A549 (cell line): ENCODE results near the gene KLHL22. TPM values are rescaled to one million over a fixed set of nuclear protein-coding genes. Genes with fewer than 3 reads are reported as not detected.

Experiments used
- ATAC-seq, 2 experiments: fragments of 200-7000 bp in 1 of 2; fragments of >200 bp in 1 of 2; cut with Nextera tagmentation in 1 of 2; cut with Tn5 transposase in 1 of 2; 3 replicates each; pipeline versions ENCODE4 v1.8.0 to v1.9.1; 2018 to 2020; ENCODE audit warnings: mild to moderate bottlenecking in 1 of 2, moderate library complexity in 1 of 2
- CTCF ChIA-PET: fragments of 300-600 bp; sonication (Branson Sonifier 250); formaldehyde crosslinking; extraction: SDS; loops from one replicate; lab custom pipeline; 2021; ENCODE audit warnings: antibody characterized with exemption, inconsistent platforms; lab: Yijun Ruan, JAX
- POLR2A ChIA-PET: fragments of 350-600 bp; formaldehyde crosslinking; extraction: SDS; loops from one replicate; lab custom pipeline; 2021; ENCODE audit warnings: antibody characterized with exemption, inconsistent platforms; lab: Yijun Ruan, JAX
- DNase-seq, 2 experiments: peaks; one replicate each; pipeline versions ENCODE4 v3.0.0 to v3.0.0-alpha.2; 2011 to 2016; ENCODE audit warnings: low read depth in 1 of 2, low spot score in 1 of 2
- FAIRE-seq: peaks from 2 replicates; lab custom pipeline; 2011; peaks lifted over from hg19 to GRCh38; lab: Jason Lieb, UNC
- H3K27ac ChIP-seq, 2 experiments: fragments of >200 bp; sonication (Bioruptor Twin); formaldehyde crosslinking; 3 replicates each; pipeline ENCODE4 v1.5.1; 2016 to 2017
- H3K4me1 ChIP-seq: fragments of >200 bp; sonication (Bioruptor Twin); formaldehyde crosslinking; 3 replicates; pipeline ENCODE4 v1.6.1; 2016
- H3K4me2 ChIP-seq: fragments of >200 bp; sonication (Bioruptor Twin); formaldehyde crosslinking; 3 replicates; pipeline ENCODE4 v1.6.1; 2016
- H3K4me3 ChIP-seq: fragments of >200 bp; sonication (Bioruptor Twin); formaldehyde crosslinking; 3 replicates; pipeline ENCODE4 v1.5.1; 2016
- H3K9me3 ChIP-seq: fragments of >200 bp; sonication (Bioruptor Twin); formaldehyde crosslinking; 3 replicates; pipeline ENCODE4 v1.6.1; 2016
- ATOH8 ChIP-seq: fragments of 250-450 bp; sonication (Bioruptor Pico); IDR thresholded peaks from 2 replicates; pipeline ENCODE4 v1.5.0; 2020; ENCODE audit warnings: low read depth, mild to moderate bottlenecking, moderate library complexity
- BCL3 ChIP-seq: fragments of >200 bp; sonication (Bioruptor Twin); formaldehyde crosslinking; IDR thresholded peaks from 3 replicates; pipeline ENCODE4 v1.6.1; 2016
- CBX2 ChIP-seq: fragments of 200-600 bp; sonication (generic); IDR thresholded peaks from 2 replicates; pipeline ENCODE4 v1.6.1; 2016; ENCODE audit warnings: low read depth, mild to moderate bottlenecking, borderline replicate concordance
- CEBPB ChIP-seq, 2 experiments: fragments of >200 bp in 1 of 2; sonication (Bioruptor Twin) in 1 of 2; formaldehyde crosslinking in 1 of 2; IDR thresholded peaks; 2 replicates each; pipeline ENCODE4 v1.6.1; 2012 to 2016
- EHMT2 ChIP-seq: fragments of 200-600 bp; sonication (generic); IDR thresholded peaks from 2 replicates; pipeline ENCODE4 v1.6.1; 2016; ENCODE audit warnings: antibody characterized with exemption, low read depth, mild to moderate bottlenecking, moderate library complexity
- FOXS1 ChIP-seq: fragments of 250-450 bp; sonication (Bioruptor Pico); IDR thresholded peaks from 2 replicates; pipeline ENCODE4 v1.5.0; 2020; ENCODE audit warnings: mild to moderate bottlenecking, moderate library complexity
- GATA3 ChIP-seq: IDR thresholded peaks from 2 replicates; pipeline ENCODE4 v1.6.1; 2012; ENCODE audit warnings: borderline replicate concordance
- HDAC2 ChIP-seq: fragments of 200-600 bp; sonication (generic); IDR thresholded peaks from 2 replicates; pipeline ENCODE4 v1.6.1; 2016
- HES2 ChIP-seq: fragments of >200 bp; sonication (Bioruptor Twin); formaldehyde crosslinking; IDR thresholded peaks from 2 replicates; pipeline ENCODE4 v1.6.1; 2016
- HMGXB4 ChIP-seq: fragments of 250-450 bp; sonication (Bioruptor Pico); IDR thresholded peaks from 2 replicates; pipeline ENCODE4 v1.5.0; 2021; ENCODE audit warnings: mild to moderate bottlenecking, moderate library complexity, borderline replicate concordance
- HOXB5 ChIP-seq: fragments of 250-450 bp; sonication (Bioruptor Pico); IDR thresholded peaks from 2 replicates; pipeline ENCODE4 v1.5.0; 2020; ENCODE audit warnings: mild to moderate bottlenecking, moderate library complexity
- JUN ChIP-seq, 2 experiments: fragments of >200 bp; sonication (Bioruptor Twin); formaldehyde crosslinking; IDR thresholded peaks; 2 replicates in 1 of 2; 3 replicates in 1 of 2; pipeline ENCODE4 v1.6.1; 2016 to 2017
- KDM5A ChIP-seq: fragments of 200-600 bp; sonication (generic); IDR thresholded peaks from 2 replicates; pipeline ENCODE4 v1.6.1; 2016; ENCODE audit warnings: antibody characterized with exemption, mild to moderate bottlenecking
- MAFK ChIP-seq: fragments of 450-650 bp; IDR thresholded peaks from 2 replicates; pipeline ENCODE4 v1.6.1; 2014; ENCODE audit not compliant: partially characterized antibody
- MYC ChIP-seq: IDR thresholded peaks from 2 replicates; pipeline ENCODE4 v1.6.1; 2012; ENCODE audit warnings: mild to moderate bottlenecking, inconsistent platforms, low read length, improper control_type of control experiment, borderline replicate concordance
- NPAS2 ChIP-seq: fragments of 250-450 bp; sonication (Bioruptor Pico); IDR thresholded peaks from 2 replicates; pipeline ENCODE4 v1.8.0; 2022; ENCODE audit warnings: mild to moderate bottlenecking, moderate library complexity, borderline replicate concordance
- POLR2AphosphoS2 ChIP-seq: conservative IDR thresholded peaks from 2 replicates; pipeline ENCODE4 v1.6.1; 2012; ENCODE audit warnings: low read length, improper control_type of control experiment, inconsistent platforms
- RAD21 ChIP-seq, 2 experiments: fragments of >200 bp in 1 of 2; sonication (Bioruptor Twin) in 1 of 2; formaldehyde crosslinking in 1 of 2; IDR thresholded peaks in 1 of 2; conservative IDR thresholded peaks in 1 of 2; 2 replicates in 1 of 2; 3 replicates in 1 of 2; pipeline ENCODE4 v1.6.1; 2012 to 2018; ENCODE audit warnings: inconsistent platforms in 1 of 2
- RARB ChIP-seq: fragments of 250-450 bp; sonication (Bioruptor Pico); IDR thresholded peaks from 2 replicates; pipeline ENCODE4 v1.8.0; 2021; ENCODE audit warnings: mild to moderate bottlenecking, moderate library complexity
- RFX5 ChIP-seq: fragments of 450-650 bp; IDR thresholded peaks from 2 replicates; pipeline ENCODE4 v1.7.1; 2014; ENCODE audit warnings: antibody characterized with exemption, mild to moderate bottlenecking, moderate library complexity
- SREBF2 ChIP-seq: fragments of 450-650 bp; IDR thresholded peaks from 2 replicates; pipeline ENCODE4 v1.6.1; 2014; ENCODE audit warnings: mild to moderate bottlenecking, moderate library complexity
- USF2 ChIP-seq: fragments of 450-650 bp; IDR thresholded peaks from 2 replicates; pipeline ENCODE4 v1.6.1; 2014; ENCODE audit warnings: antibody characterized with exemption
- ZNF302 ChIP-seq: fragments of 250-450 bp; sonication (Bioruptor Pico); IDR thresholded peaks from 2 replicates; pipeline ENCODE4 v1.9.0; 2021; ENCODE audit warnings: inconsistent platforms, mild to moderate bottlenecking, moderate library complexity
- ZSCAN20 ChIP-seq: fragments of 250-450 bp; sonication (Bioruptor Pico); IDR thresholded peaks from 2 replicates; pipeline ENCODE4 v1.8.0; 2022; ENCODE audit warnings: mild to moderate bottlenecking, moderate library complexity
- WGBS: methylation state at CpG from one replicate; pipeline ENCODE4 v1.1.6; 2017; ENCODE audit errors: missing lambda C conversion rate; 5-methylcytosine and 5-hydroxymethylcytosine counted together
- polyA plus RNA-seq, 4 experiments: library from polyadenylated mRNA; depleted of rRNA in 3 of 4; stranded (reverse); fragments of >200 nt; fragmentation: RNase III in 1 of 4; extraction: RNeasy Plus Mini Kit Qiagen cat#74134 plus additional on column Dnase treatment in 1 of 4; gene quantifications; 2 replicates in 3 of 4; 3 replicates in 1 of 4; pipeline ENCODE4 v1.2.3, GENCODE V29; 2011 to 2017

KLHL22 gene
- polyA plus RNA-seq, 2 of the 4 experiments (the other 2 are of a cell fraction): 11.7 TPM

- H3K4me2 ChIP-seq: no peak overlapping the region
- no peak for FAIRE-seq
- TF ChIP-seq EHMT2 (no peak), ATOH8 (no peak), BCL3 (no peak), USF2 (no peak), POLR2AphosphoS2 (no peak), SREBF2 (no peak), KDM5A (no peak), HOXB5 (CRISPR knock-in tag) (no peak), JUN (IDR thresholded peaks at IDR 0.05) (no peak), MAFK (no peak), HMGXB4 (no peak), GATA3 (no peak), RAD21 (conservative IDR thresholded peaks at IDR 0.05 in 1 of 2, IDR thresholded peaks at IDR 0.05 in 1 of 2) (no peak), CBX2 (no peak), CEBPB (IDR thresholded peaks at IDR 0.05) (no peak), MYC (no peak), RFX5 (no peak), ZNF302 (CRISPR knock-in tag) (no peak), HDAC2 (no peak), NPAS2 (CRISPR knock-in tag) (no peak)
- peak overlapping the region in 1 of 2 experiments; percentile 92; a peak in 4 of 6 replicates for H3K27ac ChIP-seq
- CTCF ChIA-PET: interaction anchor here (1.2 to 3.0 kb wide), 5 partner anchors 9 to 115 kb away, joined by 3 to 13 read pairs (median 3); no protein-coding TSS in a partner anchor
- 85% methylated on average over 2 of the region's 3 CpGs for WGBS
- no peaks in the 10 kb centered on the region for H3K9me3 ChIP-seq
- DNase-seq: no peak
- H3K4me1 ChIP-seq: peaks cover 44% of the 10 kb centered on the region
- no peak for ATAC-seq
- H3K4me3 ChIP-seq: no peak overlapping the region
- POLR2A ChIA-PET: no interaction called here
These were observed 38.3 kb upstream of the KLHL22 start for GRCh38 chr22:20533879-20534265.

- WGBS: 92% methylated on average over 8 of the region's 11 CpGs
- FAIRE-seq (no peak), DNase-seq (no peak), ATAC-seq (no peak)
- ChIA-PET CTCF (interaction anchor here (1.0 to 3.0 kb wide), 5 partner anchors 10 to 115 kb away, joined by 3 to 13 read pairs (median 3); no protein-coding TSS in a partner anchor), POLR2A (no interaction called here)
- TF ChIP-seq SREBF2: no peak
- no peak for TF ChIP-seq GATA3
- TF ChIP-seq ZSCAN20 (CRISPR knock-in tag): no peak
- TF ChIP-seq HES2: no peak
- TF ChIP-seq BCL3: no peak
- no peak for TF ChIP-seq ZNF302 (CRISPR knock-in tag)
- no peak for TF ChIP-seq RARB (CRISPR knock-in tag)
- TF ChIP-seq HOXB5 (CRISPR knock-in tag): no peak
- TF ChIP-seq FOXS1: no peak
- Histone ChIP-seq H3K4me3 (no peak overlapping the region), H3K4me2 (no peak overlapping the region; the same call in 2 of the 3 replicates), H3K9me3 (no peaks in the 10 kb centered on the region), H3K27ac (peak overlapping the region; percentile 91 to 92), H3K4me1 (peaks cover 48% of the 10 kb centered on the region)
These were observed 37.7 kb upstream of the KLHL22 start for GRCh38 chr22:20533095-20533878.
